Islet precursor cell (in vitro differentiated cells): ENCODE measurements around the gene CGN.

Experiments used
- DNase-seq: peaks from one replicate; pipeline ENCODE4 v3.0.0-alpha.2; 2018

Gene CGN

GRCh38 chr1:151556052-151556451 lies 44.9 kb downstream of the CGN start:
- no peak for DNase-seq

DNA sequence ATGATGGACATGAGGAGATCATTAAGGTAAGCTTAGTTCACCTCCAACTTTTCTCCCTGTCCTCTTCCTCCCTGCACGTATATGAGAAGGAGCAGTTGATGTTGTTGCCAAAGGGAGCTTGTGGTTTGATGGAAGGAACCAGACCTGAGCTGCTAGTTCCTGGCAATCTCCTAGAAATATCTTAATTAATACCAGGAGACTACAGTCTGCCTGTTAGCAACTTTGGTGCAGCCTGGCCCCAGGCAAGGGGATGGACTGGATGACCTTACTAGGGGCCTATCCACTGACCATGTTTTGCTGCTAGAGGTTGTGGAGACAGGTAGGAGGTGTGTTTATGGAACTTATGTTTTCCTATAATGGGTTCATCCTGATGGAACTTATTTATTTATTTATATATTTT lies 51.5 kb downstream of the CGN start:
- DNase-seq: no peak

- no peak for DNase-seq
Observed at GRCh38 chr1:151563376-151563775, 52.2 kb downstream of the CGN start.

DNA sequence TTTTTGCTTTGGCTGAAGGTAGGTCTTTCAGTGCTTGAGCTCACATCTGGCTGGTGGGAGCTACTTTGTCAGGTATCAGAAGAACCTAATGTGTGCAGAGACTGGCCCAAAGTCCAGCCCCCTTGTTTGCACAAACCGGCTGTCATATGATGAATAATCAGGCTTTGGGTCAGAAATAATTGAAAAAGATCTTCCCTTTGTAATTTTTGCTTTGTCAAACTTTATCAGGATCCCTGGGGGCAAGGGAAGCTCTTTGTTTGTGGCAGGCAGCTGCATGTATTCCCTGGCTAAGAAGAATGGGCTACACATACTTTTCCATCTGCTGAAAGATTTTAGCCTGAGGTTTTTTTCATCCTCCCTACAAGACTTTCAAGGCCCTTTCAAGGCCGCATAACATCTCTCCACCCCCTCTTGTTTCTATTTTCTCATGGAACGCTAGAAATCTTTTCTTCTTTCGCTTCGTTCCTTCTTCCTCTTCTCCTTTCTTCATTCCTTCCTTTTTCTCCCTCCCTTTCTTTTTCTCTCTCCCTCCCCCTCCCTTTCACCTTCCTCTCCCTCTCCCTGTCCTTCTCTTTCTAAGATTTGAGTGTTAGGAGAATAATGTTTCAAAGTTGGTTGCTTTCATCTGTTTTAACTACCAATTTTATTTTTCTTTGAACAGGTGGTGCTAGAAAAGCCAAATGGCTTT lies 54.5 kb downstream of the CGN start:
- no peak for DNase-seq

DNA sequence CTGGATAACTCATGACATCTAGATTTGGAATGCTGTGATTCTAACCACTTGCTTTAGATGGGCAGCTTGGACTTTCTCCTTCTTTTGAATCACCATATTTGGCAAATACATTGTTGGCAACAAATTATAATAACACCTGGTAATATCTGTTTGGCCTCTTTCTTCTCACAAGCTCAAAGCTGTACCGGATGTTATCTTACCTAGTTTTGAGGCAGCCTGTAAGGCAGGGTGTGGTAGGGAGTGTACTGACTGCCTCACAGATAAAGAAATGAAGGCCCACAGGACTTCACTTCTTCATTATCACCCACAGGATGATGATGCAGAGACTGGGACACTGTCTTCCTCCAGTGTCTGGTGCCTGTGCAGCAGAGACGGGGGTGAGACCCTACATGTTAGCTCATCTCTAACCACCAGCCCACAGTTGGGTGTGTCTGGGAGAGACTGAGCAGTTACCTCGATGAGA lies 57.5 kb downstream of the CGN start:
- no peak for DNase-seq

- DNase-seq: no peak
Observed at GRCh38 chr1:151570819-151571218, 59.6 kb downstream of the CGN start.

DNA sequence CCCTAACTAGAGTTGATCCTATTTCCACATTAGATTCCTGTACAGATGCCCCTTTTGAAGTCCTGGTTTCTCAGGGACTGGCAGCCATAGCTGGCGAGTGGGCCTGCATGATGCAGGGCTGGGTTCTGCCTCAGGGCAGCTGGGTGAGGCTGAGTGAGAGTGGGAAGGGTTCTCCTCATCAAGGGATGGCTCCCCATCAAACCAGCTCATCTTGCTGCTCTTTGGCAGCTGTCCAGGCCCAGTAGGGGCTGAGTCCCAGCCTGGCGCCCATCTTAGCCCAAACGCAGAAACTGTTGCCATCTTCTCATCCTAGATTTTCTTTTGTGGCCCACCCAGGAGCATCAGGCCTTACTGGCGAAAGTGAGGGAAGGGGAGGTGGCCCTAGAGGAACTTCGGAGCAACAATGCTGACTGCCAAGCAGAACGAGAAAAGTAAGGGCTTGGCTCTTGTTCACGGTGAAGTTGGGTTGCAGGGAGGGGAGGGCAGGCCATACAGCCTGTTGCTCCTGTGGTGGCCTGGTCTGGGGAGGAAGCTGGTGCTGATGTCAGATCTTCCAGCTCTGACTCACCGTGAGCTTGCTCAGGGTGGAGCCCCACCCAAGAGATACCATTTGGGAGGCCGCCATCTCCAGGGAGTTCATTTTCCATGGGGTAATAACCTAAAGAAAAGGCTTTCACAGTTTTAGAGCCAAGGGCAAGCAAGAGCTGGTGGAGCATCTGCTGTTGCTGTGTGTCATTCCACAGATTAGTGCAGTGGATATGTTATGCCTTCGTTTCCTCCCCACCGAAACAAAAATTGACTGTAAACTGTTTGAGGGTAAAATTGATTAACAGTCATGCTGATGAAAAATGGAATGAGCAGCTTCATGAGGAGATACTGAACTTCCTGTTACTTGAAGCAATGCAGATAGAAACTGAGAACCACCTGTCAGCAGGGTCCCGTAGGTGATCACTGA lies 63.7 kb downstream of the CGN start:
- DNase-seq: peak; percentile 63

DNA sequence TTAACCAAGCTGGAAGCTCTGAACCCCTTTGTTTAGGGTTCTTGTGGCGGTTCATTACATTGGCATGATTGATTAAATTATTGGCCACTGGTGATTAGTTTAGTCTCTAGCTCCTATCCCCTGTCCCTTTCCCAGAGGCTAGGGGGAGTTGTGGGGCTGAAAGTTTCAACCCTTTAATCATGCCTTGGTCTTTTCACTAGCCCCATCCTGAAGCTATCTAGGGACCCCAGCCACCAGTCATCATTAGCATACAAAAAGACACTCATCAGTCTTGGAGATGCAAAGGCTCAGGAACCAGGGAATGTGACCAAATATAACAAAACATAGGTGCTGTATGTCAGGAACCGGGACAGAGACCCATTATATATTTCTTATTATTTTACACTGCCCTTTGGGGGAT lies 66.0 kb downstream of the CGN start:
- DNase-seq: no peak

DNA sequence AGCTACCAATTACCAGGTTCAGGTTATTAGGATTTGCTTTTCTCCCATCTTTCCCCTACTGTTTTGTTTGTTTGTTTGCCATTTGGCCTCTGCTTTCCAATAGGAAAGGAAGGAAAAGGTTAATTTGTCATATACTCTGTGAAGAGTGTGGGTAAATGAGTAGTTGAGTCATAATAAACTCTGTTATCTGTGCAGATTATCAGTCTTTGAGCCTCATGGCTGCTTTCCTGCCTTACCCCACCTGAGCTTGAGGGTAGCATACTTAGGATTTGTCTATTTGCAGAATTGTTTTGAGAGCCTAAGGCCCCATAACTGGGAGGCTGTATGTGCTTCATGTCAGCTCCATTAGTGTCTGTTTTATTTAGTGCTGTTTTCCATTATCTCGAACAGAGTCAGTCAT lies 67.8 kb downstream of the CGN start:
- no peak for DNase-seq

DNA sequence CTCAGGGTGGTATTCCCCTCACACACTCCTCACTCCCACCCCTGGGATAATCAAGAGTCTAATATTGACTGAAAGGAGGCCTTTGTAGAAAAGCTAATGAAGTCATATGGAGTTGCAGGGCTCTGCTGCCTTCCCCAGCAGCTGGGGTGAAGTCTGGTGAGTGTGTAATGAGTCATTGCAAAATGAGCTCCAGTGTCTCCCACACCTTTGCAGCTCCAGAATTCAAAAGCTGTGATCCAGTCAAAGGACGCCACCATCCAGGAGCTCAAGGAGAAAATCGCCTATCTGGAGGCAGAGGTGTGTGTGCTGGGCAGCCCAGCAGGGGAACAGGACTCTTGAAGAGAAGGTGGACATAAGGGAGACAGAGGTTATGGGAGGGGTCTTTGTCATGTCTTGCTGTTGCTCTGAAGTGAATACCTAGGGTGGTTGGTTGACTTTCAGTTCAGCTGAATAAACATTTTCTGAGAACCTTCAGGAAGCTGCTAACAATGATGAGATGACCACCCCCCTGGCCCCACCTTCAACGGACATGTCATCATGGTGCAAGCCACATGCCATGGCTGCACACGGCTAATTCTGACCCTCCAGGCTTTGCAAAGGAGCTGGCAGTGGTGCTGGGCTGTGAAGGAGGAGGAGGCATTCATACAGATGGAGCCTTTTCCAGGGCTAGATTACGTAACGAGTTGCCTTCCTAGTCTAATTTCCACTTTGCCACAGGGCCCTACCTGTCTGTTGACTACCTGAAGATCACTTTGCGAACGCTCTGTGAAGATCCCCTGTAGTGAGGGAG lies 68.4 kb downstream of the CGN start:
- DNase-seq: peak; percentile 78

DNA sequence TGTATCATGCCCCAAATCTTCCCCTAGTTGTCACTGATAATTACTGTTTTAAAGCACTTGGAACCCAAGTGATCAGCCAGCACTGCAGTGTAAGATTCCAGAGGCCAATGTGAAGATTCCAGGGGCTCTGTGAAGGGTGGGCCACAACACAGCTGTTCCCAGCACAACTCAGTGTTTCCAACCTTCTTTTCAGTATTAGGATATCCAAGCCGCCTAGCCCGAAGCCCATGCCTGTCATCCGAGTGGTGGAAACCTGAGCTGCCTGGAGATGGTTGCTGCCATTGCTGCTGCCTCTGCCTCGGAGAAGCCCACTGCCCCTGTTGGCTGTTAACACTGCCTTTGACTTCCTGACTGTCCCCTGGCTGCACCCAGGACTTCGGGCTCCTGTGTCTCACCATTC lies 70.3 kb downstream of the CGN start:
- no peak for DNase-seq

DNA sequence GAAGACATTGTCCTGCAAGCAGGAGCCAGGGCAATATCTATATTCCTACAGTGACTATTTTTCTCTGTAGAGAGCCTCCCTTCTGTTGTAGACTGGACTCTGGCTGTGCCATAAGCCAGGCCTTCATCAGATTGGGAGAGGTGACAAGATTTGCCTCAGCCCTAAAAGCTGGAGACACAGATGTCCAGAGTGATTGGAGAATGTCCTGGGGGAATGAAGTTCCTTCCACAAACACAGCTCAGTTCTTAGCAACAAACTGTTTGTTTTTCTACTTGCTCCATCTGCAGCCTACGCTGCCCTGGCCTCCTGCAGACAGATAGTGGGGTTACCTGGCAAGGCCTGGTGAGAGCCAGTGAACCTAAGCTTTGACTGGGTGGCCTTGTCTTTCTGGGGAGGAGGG lies 70.7 kb downstream of the CGN start:
- DNase-seq: no peak

DNA sequence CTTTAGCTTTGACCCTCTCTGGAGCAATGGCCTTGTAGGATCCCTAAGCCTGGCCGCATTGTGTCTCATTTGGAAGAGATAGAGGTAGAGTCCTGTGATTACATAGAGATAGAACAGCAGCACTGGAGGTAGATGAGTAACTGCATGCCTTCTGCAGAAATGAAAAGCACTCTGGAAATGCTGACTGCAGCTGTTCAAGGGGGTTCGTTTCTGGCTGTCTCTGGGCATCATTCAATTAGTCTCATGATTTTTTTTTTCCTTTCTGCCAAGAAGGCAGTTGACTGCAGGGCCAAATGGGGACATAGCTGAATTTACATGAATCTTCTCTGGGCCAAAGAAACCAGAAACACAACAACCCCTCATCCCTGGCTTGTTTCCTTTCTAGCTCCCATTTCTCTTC lies 72.6 kb downstream of the CGN start:
- DNase-seq: no peak

GRCh38 chr1:151584278-151584677 lies 73.1 kb downstream of the CGN start:
- peak; percentile 72 for DNase-seq

DNA sequence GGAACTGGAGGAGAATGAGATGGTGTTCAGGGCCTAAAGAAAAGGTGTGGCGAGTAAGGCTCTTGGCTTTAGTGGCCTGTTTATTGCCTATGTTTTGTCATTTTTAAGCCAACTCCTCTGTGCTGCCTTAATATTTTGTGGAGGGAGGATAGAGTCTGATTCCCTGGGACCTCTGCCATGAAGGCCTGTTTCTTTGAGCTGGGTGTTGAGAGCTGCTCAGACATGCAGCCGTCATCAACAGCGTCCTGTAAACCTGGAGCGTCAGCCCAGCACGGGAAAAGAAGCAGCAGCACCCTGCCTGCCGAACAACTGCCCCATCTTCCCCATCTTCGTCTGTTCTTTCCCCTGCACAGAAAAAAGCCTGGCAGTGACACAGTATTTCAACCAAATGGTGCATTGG lies 73.6 kb downstream of the CGN start:
- no peak for DNase-seq

DNA sequence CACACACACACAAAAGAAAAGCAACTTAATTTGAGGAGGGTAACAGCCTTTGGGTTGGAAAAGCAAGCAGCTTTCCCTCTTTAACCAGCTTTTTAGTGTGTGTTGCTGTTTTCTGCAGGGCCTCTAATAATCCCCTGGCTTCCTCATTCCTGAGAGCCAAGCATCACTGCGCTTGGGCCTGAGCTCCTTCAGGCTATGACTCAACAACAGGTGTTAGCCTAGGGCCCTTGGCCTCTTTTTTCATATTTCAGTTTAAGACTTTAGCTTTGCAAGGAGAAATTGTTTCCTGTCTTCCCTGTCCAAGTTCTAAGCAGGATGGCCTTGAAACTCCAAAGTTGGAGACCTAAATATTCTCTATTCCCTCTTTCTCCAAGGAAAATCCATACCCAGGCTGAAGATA lies 74.4 kb downstream of the CGN start:
- peak; percentile 75 for DNase-seq
